ENCODE results near the gene APOBEC3F.

The APOBEC3F gene

GRCh38 chr22:39092111-39092862 is 51.6 kb downstream of the APOBEC3F start:
- H3K9me3 ChIP-seq (ENCODE audit: control insufficient read depth, low read length) = no peaks in the 10 kb centered on the region
- peaks cover 74% of the 10 kb centered on the region for H3K4me1 ChIP-seq (ENCODE audit: control insufficient read depth, insufficient read depth, low read length, poor library complexity, severe bottlenecking)
- H3K27me3 ChIP-seq (replicated peaks; ENCODE audit: control insufficient read depth, insufficient read depth, low read length, poor library complexity, severe bottlenecking) = no peaks in the 10 kb centered on the region
- H3K4me3 ChIP-seq (ENCODE audit: insufficient read depth, low read depth, low read length, poor library complexity, severe bottlenecking) = no peak overlapping the region
- DNase-seq = no peak
- peak overlapping the region; percentile 94 for H3K27ac ChIP-seq (ENCODE audit: insufficient read depth, low read length, poor library complexity, severe bottlenecking)
- H3K36me3 ChIP-seq (ENCODE audit: control insufficient read depth, insufficient read depth, low read length) = no peaks in the 10 kb centered on the region

- peaks cover 84% of the 10 kb centered on the region for H3K4me1 ChIP-seq (ENCODE audit: control insufficient read depth, insufficient read depth, low read length, poor library complexity, severe bottlenecking)
- H3K36me3 ChIP-seq (ENCODE audit: control insufficient read depth, insufficient read depth, low read length) = no peaks in the 10 kb centered on the region
- DNase-seq = peak in 1 of 3 donors; percentile 42
- H3K27ac ChIP-seq (ENCODE audit: insufficient read depth, low read length, poor library complexity, severe bottlenecking) = peak overlapping the region; percentile 46
- no peaks in the 10 kb centered on the region for H3K27me3 ChIP-seq (replicated peaks; ENCODE audit: control insufficient read depth, insufficient read depth, low read length, poor library complexity, severe bottlenecking)
- no peak overlapping the region for H3K4me3 ChIP-seq (ENCODE audit: insufficient read depth, low read depth, low read length, poor library complexity, severe bottlenecking)
- no peaks in the 10 kb centered on the region for H3K9me3 ChIP-seq (ENCODE audit: control insufficient read depth, low read length)
These were observed 54.2 kb downstream of the APOBEC3F start for GRCh38 chr22:39094717-39095389.

- Histone ChIP-seq H3K4me1 (ENCODE audit: control insufficient read depth, insufficient read depth, low read length, poor library complexity, severe bottlenecking) (peaks cover 72% of the 10 kb centered on the region), H3K27ac (ENCODE audit: insufficient read depth, low read length, poor library complexity, severe bottlenecking) (peak overlapping the region; percentile 40), H3K9me3 (ENCODE audit: control insufficient read depth, low read length) (no peaks in the 10 kb centered on the region), H3K27me3 (replicated peaks; ENCODE audit: control insufficient read depth, insufficient read depth, low read length, poor library complexity, severe bottlenecking) (no peaks in the 10 kb centered on the region), H3K4me3 (ENCODE audit: insufficient read depth, low read depth, low read length, poor library complexity, severe bottlenecking) (no peak overlapping the region), H3K36me3 (ENCODE audit: control insufficient read depth, insufficient read depth, low read length) (no peaks in the 10 kb centered on the region)
- no peak for DNase-seq
These were observed 55.3 kb downstream of the APOBEC3F start for GRCh38 chr22:39095971-39096370.

GRCh38 chr22:39097098-39098020 is 56.7 kb downstream of the APOBEC3F start, which contains the start of gene APOBEC3H:
Gene APOBEC3H (plus strand): TSS chr22:39097244. CDS start chr22:39100279, 3,035 bp downstream.
- Histone ChIP-seq H3K4me1 (ENCODE audit: control insufficient read depth, insufficient read depth, low read length, poor library complexity, severe bottlenecking) (peaks cover 58% of the 10 kb centered on the region), H3K27ac (ENCODE audit: insufficient read depth, low read length, poor library complexity, severe bottlenecking) (peak within 1 kb of the TSS; percentile 85), H3K36me3 (ENCODE audit: control insufficient read depth, insufficient read depth, low read length) (no peaks in the 10 kb centered on the region), H3K4me3 (ENCODE audit: insufficient read depth, low read depth, low read length, poor library complexity, severe bottlenecking) (peak within 1 kb of the TSS; percentile 5), H3K9me3 (ENCODE audit: control insufficient read depth, low read length) (no peaks in the 10 kb centered on the region), H3K27me3 (replicated peaks; ENCODE audit: control insufficient read depth, insufficient read depth, low read length, poor library complexity, severe bottlenecking) (no peaks in the 10 kb centered on the region)
- no peak for DNase-seq

- Histone ChIP-seq H3K27ac (ENCODE audit: insufficient read depth, low read length, poor library complexity, severe bottlenecking) (peak overlapping the region; percentile 85), H3K4me3 (ENCODE audit: insufficient read depth, low read depth, low read length, poor library complexity, severe bottlenecking) (no peak overlapping the region), H3K36me3 (ENCODE audit: control insufficient read depth, insufficient read depth, low read length) (no peaks in the 10 kb centered on the region), H3K9me3 (ENCODE audit: control insufficient read depth, low read length) (no peaks in the 10 kb centered on the region), H3K27me3 (replicated peaks; ENCODE audit: control insufficient read depth, insufficient read depth, low read length, poor library complexity, severe bottlenecking) (no peaks in the 10 kb centered on the region), H3K4me1 (ENCODE audit: control insufficient read depth, insufficient read depth, low read length, poor library complexity, severe bottlenecking) (peaks cover 52% of the 10 kb centered on the region)
- DNase-seq = no peak
These were observed 57.4 kb downstream of the APOBEC3F start for GRCh38 chr22:39098026-39098425.

GRCh38 chr22:39098576-39098975 is 57.9 kb downstream of the APOBEC3F start:
- Histone ChIP-seq H3K9me3 (ENCODE audit: control insufficient read depth, low read length) (no peaks in the 10 kb centered on the region), H3K4me1 (ENCODE audit: control insufficient read depth, insufficient read depth, low read length, poor library complexity, severe bottlenecking) (peaks cover 52% of the 10 kb centered on the region), H3K27ac (ENCODE audit: insufficient read depth, low read length, poor library complexity, severe bottlenecking) (peak overlapping the region; percentile 85), H3K27me3 (replicated peaks; ENCODE audit: control insufficient read depth, insufficient read depth, low read length, poor library complexity, severe bottlenecking) (no peaks in the 10 kb centered on the region), H3K4me3 (ENCODE audit: insufficient read depth, low read depth, low read length, poor library complexity, severe bottlenecking) (no peak overlapping the region), H3K36me3 (ENCODE audit: control insufficient read depth, insufficient read depth, low read length) (no peaks in the 10 kb centered on the region)
- no peak for DNase-seq

GRCh38 chr22:39101226-39101625 is 60.6 kb downstream of the APOBEC3F start:
- no peak overlapping the region for H3K4me3 ChIP-seq (ENCODE audit: insufficient read depth, low read depth, low read length, poor library complexity, severe bottlenecking)
- H3K27ac ChIP-seq (ENCODE audit: insufficient read depth, low read length, poor library complexity, severe bottlenecking) = no peak overlapping the region
- H3K9me3 ChIP-seq (ENCODE audit: control insufficient read depth, low read length) = no peaks in the 10 kb centered on the region
- no peak for DNase-seq
- no peaks in the 10 kb centered on the region for H3K27me3 ChIP-seq (replicated peaks; ENCODE audit: control insufficient read depth, insufficient read depth, low read length, poor library complexity, severe bottlenecking)
- H3K36me3 ChIP-seq (ENCODE audit: control insufficient read depth, insufficient read depth, low read length) = no peaks in the 10 kb centered on the region
- H3K4me1 ChIP-seq (ENCODE audit: control insufficient read depth, insufficient read depth, low read length, poor library complexity, severe bottlenecking) = peaks cover 36% of the 10 kb centered on the region

GRCh38 chr22:39103431-39103830 is 62.8 kb downstream of the APOBEC3F start:
- H3K4me3 ChIP-seq (ENCODE audit: insufficient read depth, low read depth, low read length, poor library complexity, severe bottlenecking) = no peak overlapping the region
- no peak overlapping the region for H3K27ac ChIP-seq (ENCODE audit: insufficient read depth, low read length, poor library complexity, severe bottlenecking)
- DNase-seq = no peak
- H3K4me1 ChIP-seq (ENCODE audit: control insufficient read depth, insufficient read depth, low read length, poor library complexity, severe bottlenecking) = peaks cover 14% of the 10 kb centered on the region
- H3K36me3 ChIP-seq (ENCODE audit: control insufficient read depth, insufficient read depth, low read length) = no peaks in the 10 kb centered on the region
- no peaks in the 10 kb centered on the region for H3K27me3 ChIP-seq (replicated peaks; ENCODE audit: control insufficient read depth, insufficient read depth, low read length, poor library complexity, severe bottlenecking)
- no peaks in the 10 kb centered on the region for H3K9me3 ChIP-seq (ENCODE audit: control insufficient read depth, low read length)

Data from effector memory CD4-positive, alpha-beta T cell (primary cell).